GM10248 (cell line): Measurements from ENCODE around the gene POLR3GL.

ENCODE experiments used
- CTCF ChIA-PET: fragments of 300-600 bp; sonication (Branson Sonifier 250); formaldehyde crosslinking; extraction: SDS; loops from one replicate; lab custom pipeline; 2021; ENCODE audit warnings: antibody characterized with exemption; lab: Yijun Ruan, JAX
- POLR2A ChIA-PET: fragments of 350-650 bp; sonication (Branson Sonifier 250); formaldehyde crosslinking; extraction: SDS; loops from one replicate; lab custom pipeline; 2020; ENCODE audit warnings: antibody characterized with exemption; lab: Yijun Ruan, JAX
- DNase-seq: peaks from one replicate; pipeline ENCODE4 v3.0.0; 2012; ENCODE audit errors: extremely low spot score
- CTCF ChIP-seq: IDR thresholded peaks from 2 replicates; pipeline ENCODE4 v1.5.1; 2012; ENCODE audit warnings: mild to moderate bottlenecking, low read depth; ENCODE audit errors: extremely low read depth, missing control alignments, control extremely low read depth

POLR3GL gene

GRCh38 chr1:145956781-145957442, 7.6 kb upstream of the POLR3GL start:
- ChIA-PET CTCF (interaction anchor here (1.2 to 4.1 kb wide), 9 partner anchors 10 to 114 kb away, joined by 3 to 32 read pairs (median 6); partner anchors contain the start of gene RBM8A), POLR2A (interaction anchor here (1.4 to 2.2 kb wide), 3 partner anchors 23 to 98 kb away, joined by 4 to 9 read pairs (median 8); partner anchors contain the start of genes PIAS3 and RBM8A)
- no peak for DNase-seq
- no peak for TF ChIP-seq CTCF

- POLR2A ChIA-PET: interaction anchor here (0.6 to 2.2 kb wide), 9 partner anchors 16 to 99 kb away, joined by 3 to 9 read pairs (median 4); partner anchors contain the start of genes PIAS3 and RBM8A
- CTCF ChIA-PET: interaction anchor here (1.0 to 4.1 kb wide), 13 partner anchors 8 to 115 kb away, joined by 3 to 32 read pairs (median 6); partner anchors contain the start of genes NUDT17 and RBM8A
- TF ChIP-seq CTCF: no peak
- peak; percentile 95 for DNase-seq
Measured at GRCh38 chr1:145957443-145958319, 6.8 kb upstream of the POLR3GL start, which contains the start of gene LIX1L. Gene LIX1L, minus strand, starts transcription at chr1:145958017. Its CDS starts 90 bp downstream, at chr1:145957927.

DNA sequence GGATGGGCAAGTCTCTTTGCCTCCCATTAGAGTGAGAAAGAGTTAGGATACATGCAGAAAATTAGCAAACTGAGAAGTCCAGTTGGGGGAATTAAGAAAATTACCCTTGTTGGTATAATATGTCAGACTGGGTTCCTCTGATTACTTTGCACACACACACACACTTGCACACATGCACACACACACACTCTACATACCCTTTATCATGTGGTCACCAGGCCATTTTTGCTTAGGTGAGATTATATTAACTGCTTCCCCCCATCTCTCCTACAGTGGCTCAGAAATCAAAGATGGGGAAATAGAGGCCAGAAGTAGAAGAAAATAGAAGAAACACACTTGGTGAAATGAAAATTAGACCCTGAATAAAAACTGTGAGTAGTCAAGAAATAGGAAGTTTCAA, 5.8 kb upstream of the POLR3GL start:
- POLR2A ChIA-PET: interaction anchor here (1.0 to 2.2 kb wide), 4 partner anchors 17 to 32 kb away, joined by 3 to 9 read pairs (median 4); no protein-coding TSS in a partner anchor
- TF ChIP-seq CTCF: no peak
- DNase-seq: no peak
- CTCF ChIA-PET: interaction anchor here (1.4 to 4.1 kb wide), 9 partner anchors 9 to 75 kb away, joined by 3 to 32 read pairs (median 6); partner anchors contain the start of gene RBM8A

DNA sequence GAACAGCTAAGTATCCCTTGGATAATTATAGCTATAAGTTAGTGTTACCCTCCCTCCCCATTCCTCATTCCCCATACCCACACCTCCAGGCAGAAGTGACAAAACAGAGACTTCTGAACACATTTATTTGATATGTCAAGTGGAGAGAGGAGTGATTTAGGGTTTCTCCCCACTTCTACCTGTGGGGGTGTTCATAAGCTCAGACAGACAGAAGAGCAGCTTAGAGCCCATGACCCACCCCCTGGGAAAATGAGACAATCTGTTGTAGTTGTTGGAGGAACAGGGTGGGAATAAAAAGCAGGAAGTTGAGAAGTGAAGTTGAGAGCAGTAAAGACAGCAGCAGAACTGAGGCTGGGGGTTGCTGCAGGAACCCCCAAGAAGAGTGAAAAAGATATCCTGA, 5.2 kb upstream of the POLR3GL start:
- TF ChIP-seq CTCF: no peak
- ChIA-PET CTCF (interaction anchor here (1.4 to 4.1 kb wide), 4 partner anchors 19 to 76 kb away, joined by 3 to 32 read pairs (median 12); partner anchors contain the start of gene RBM8A), POLR2A (interaction anchor here (0.5 kb wide), 1 partner anchor 21 kb away, joined by 3 read pairs; no protein-coding TSS in a partner anchor)
- no peak for DNase-seq

- POLR2A ChIA-PET: interaction anchor here (0.5 kb wide), 1 partner anchor 20 kb away, joined by 3 read pairs; no protein-coding TSS in a partner anchor
- DNase-seq: no peak
- CTCF ChIA-PET: interaction anchor here (1.0 to 4.1 kb wide), 3 partner anchors 10 to 33 kb away, joined by 3 to 32 read pairs (median 13); partner anchors contain the start of gene RBM8A
Measured at GRCh38 chr1:145959957-145960467, 4.5 kb upstream of the POLR3GL start.

More at GRCh38 chr1:145959957-145960467, 4.5 kb upstream of the POLR3GL start:
- TF ChIP-seq CTCF: no peak
